ENCODE data around the gene PTPRM.

PTPRM gene

GRCh38 chr18:8411492-8411891 is 844.4 kb downstream of the PTPRM start:
- no peaks in the 10 kb centered on the region for H3F3A ChIP-seq (ENCODE audit: insufficient read depth, low read length)
- no peak overlapping the region for H2AFZ ChIP-seq (ENCODE audit: low read length)
- no peaks in the 10 kb centered on the region for H3K79me2 ChIP-seq (ENCODE audit: low read length)
- H3K4me1 ChIP-seq (ENCODE audit: low read length) = no peaks in the 10 kb centered on the region
- no peak overlapping the region for H3K27ac ChIP-seq (ENCODE audit: low read length)
- H3K36me3 ChIP-seq (replicated peaks; ENCODE audit: insufficient read depth, low read length) = no peaks in the 10 kb centered on the region
- no peak overlapping the region for H3K4me2 ChIP-seq (ENCODE audit: low read depth, low read length)
- no peak for TF ChIP-seq CTCF (IDR thresholded peaks at IDR 0.05; ENCODE audit: low read length)
- H3K9ac ChIP-seq (ENCODE audit: low read length) = no peak overlapping the region
- no peak overlapping the region for H3K4me3 ChIP-seq (ENCODE audit: low read length)
- H4K20me1 ChIP-seq (ENCODE audit: insufficient read depth, low read length) = no peaks in the 10 kb centered on the region
- DNase-seq = no peak
- H3K27me3 ChIP-seq (replicated peaks; ENCODE audit: insufficient read depth, low read length) = no peaks in the 10 kb centered on the region
- H3K9me3 ChIP-seq (replicated peaks; ENCODE audit: insufficient read depth, low read length) = no peaks in the 10 kb centered on the region
- no peaks in the 10 kb centered on the region for H3K9me2 ChIP-seq (replicated peaks; ENCODE audit: insufficient read depth, low read length)

- no peak for DNase-seq
- Histone ChIP-seq H3K27ac (ENCODE audit: low read length) (no peak overlapping the region), H3K4me3 (ENCODE audit: low read length) (no peak overlapping the region), H3K4me1 (ENCODE audit: low read length) (no peaks in the 10 kb centered on the region), H3K79me2 (ENCODE audit: low read length) (no peaks in the 10 kb centered on the region), H4K20me1 (ENCODE audit: insufficient read depth, low read length) (no peaks in the 10 kb centered on the region), H3K27me3 (replicated peaks; ENCODE audit: insufficient read depth, low read length) (no peaks in the 10 kb centered on the region), H3F3A (ENCODE audit: insufficient read depth, low read length) (no peaks in the 10 kb centered on the region), H3K9ac (ENCODE audit: low read length) (no peak overlapping the region), H3K9me2 (replicated peaks; ENCODE audit: insufficient read depth, low read length) (no peaks in the 10 kb centered on the region), H3K9me3 (replicated peaks; ENCODE audit: insufficient read depth, low read length) (no peaks in the 10 kb centered on the region), H3K4me2 (ENCODE audit: low read depth, low read length) (no peak overlapping the region), H2AFZ (ENCODE audit: low read length) (no peak overlapping the region), H3K36me3 (replicated peaks; ENCODE audit: insufficient read depth, low read length) (no peaks in the 10 kb centered on the region)
- TF ChIP-seq EZH2phosphoT487 (IDR thresholded peaks at IDR 0.05; ENCODE audit: low read length) (no peak), CTCF (IDR thresholded peaks at IDR 0.05; ENCODE audit: low read length) (no peak), EZH2 (optimal IDR thresholded peaks at IDR 0.05; ENCODE audit: low read depth, low read length) (no peak)
These were observed 845.0 kb downstream of the PTPRM start for GRCh38 chr18:8412117-8412516.

- Histone ChIP-seq H3F3A (ENCODE audit: insufficient read depth, low read length) (no peaks in the 10 kb centered on the region), H3K9me3 (replicated peaks; ENCODE audit: insufficient read depth, low read length) (no peaks in the 10 kb centered on the region), H2AFZ (ENCODE audit: low read length) (no peak overlapping the region), H3K4me2 (ENCODE audit: low read depth, low read length) (no peak overlapping the region), H4K20me1 (ENCODE audit: insufficient read depth, low read length) (no peaks in the 10 kb centered on the region), H3K9ac (ENCODE audit: low read length) (no peak overlapping the region), H3K4me1 (ENCODE audit: low read length) (no peaks in the 10 kb centered on the region), H3K4me3 (ENCODE audit: low read length) (no peak overlapping the region), H3K9me2 (replicated peaks; ENCODE audit: insufficient read depth, low read length) (no peaks in the 10 kb centered on the region), H3K27me3 (replicated peaks; ENCODE audit: insufficient read depth, low read length) (no peaks in the 10 kb centered on the region), H3K27ac (ENCODE audit: low read length) (no peak overlapping the region), H3K79me2 (ENCODE audit: low read length) (no peaks in the 10 kb centered on the region), H3K36me3 (replicated peaks; ENCODE audit: insufficient read depth, low read length) (no peaks in the 10 kb centered on the region)
- DNase-seq = no peak
- TF ChIP-seq EZH2phosphoT487 (IDR thresholded peaks at IDR 0.05; ENCODE audit: low read length) = no peak
- TF ChIP-seq EZH2 (optimal IDR thresholded peaks at IDR 0.05; ENCODE audit: low read depth, low read length) = no peak
- TF ChIP-seq CTCF (IDR thresholded peaks at IDR 0.05; ENCODE audit: low read length) = no peak
These were observed 846.1 kb downstream of the PTPRM start for GRCh38 chr18:8413189-8413588.

GRCh38 chr18:8413751-8414150 is 846.6 kb downstream of the PTPRM start:
- Histone ChIP-seq H4K20me1 (ENCODE audit: insufficient read depth, low read length) (no peaks in the 10 kb centered on the region), H3K9me3 (replicated peaks; ENCODE audit: insufficient read depth, low read length) (no peaks in the 10 kb centered on the region), H3K4me2 (ENCODE audit: low read depth, low read length) (no peak overlapping the region), H3F3A (ENCODE audit: insufficient read depth, low read length) (no peaks in the 10 kb centered on the region), H3K4me1 (ENCODE audit: low read length) (no peaks in the 10 kb centered on the region), H3K36me3 (replicated peaks; ENCODE audit: insufficient read depth, low read length) (no peaks in the 10 kb centered on the region), H3K9ac (ENCODE audit: low read length) (no peak overlapping the region), H3K79me2 (ENCODE audit: low read length) (no peaks in the 10 kb centered on the region), H2AFZ (ENCODE audit: low read length) (no peak overlapping the region), H3K27me3 (replicated peaks; ENCODE audit: insufficient read depth, low read length) (no peaks in the 10 kb centered on the region), H3K9me2 (replicated peaks; ENCODE audit: insufficient read depth, low read length) (no peaks in the 10 kb centered on the region), H3K27ac (ENCODE audit: low read length) (no peak overlapping the region), H3K4me3 (ENCODE audit: low read length) (no peak overlapping the region)
- TF ChIP-seq CTCF (IDR thresholded peaks at IDR 0.05; ENCODE audit: low read length) = no peak
- TF ChIP-seq EZH2 (optimal IDR thresholded peaks at IDR 0.05; ENCODE audit: low read depth, low read length) = no peak
- TF ChIP-seq EZH2phosphoT487 (IDR thresholded peaks at IDR 0.05; ENCODE audit: low read length) = no peak
- no peak for DNase-seq
